ENCODE results near the gene TICAM2.

Gene TICAM2

GRCh38 chr5:115568668-115569067 is 33.6 kb downstream of the TICAM2 start:
- no peak for DNase-seq (ENCODE audit: low spot score)

- no peak for DNase-seq (ENCODE audit: low spot score)
Observed at GRCh38 chr5:115565233-115565632, 37.0 kb downstream of the TICAM2 start.

- DNase-seq (ENCODE audit: low spot score), result no peak
Observed at GRCh38 chr5:115561176-115561575, 41.1 kb downstream of the TICAM2 start.

- no peak for DNase-seq (ENCODE audit: low spot score)
Observed at GRCh38 chr5:115559524-115559923, 42.8 kb downstream of the TICAM2 start.

GRCh38 chr5:115558388-115558956 is 43.8 kb downstream of the TICAM2 start:
- no peak for DNase-seq (ENCODE audit: low spot score)

GRCh38 chr5:115557667-115558387 is 44.5 kb downstream of the TICAM2 start:
- DNase-seq (ENCODE audit: low spot score), result no peak

- no peak for DNase-seq (ENCODE audit: low spot score)
Observed at GRCh38 chr5:115556276-115556675, 46.0 kb downstream of the TICAM2 start.

GRCh38 chr5:115555084-115555633 is 47.1 kb downstream of the TICAM2 start:
- no peak for DNase-seq (ENCODE audit: low spot score)

- DNase-seq (ENCODE audit: low spot score), result no peak
Observed at GRCh38 chr5:115553082-115553481, 49.2 kb downstream of the TICAM2 start.

GRCh38 chr5:115551415-115551814 is 50.9 kb downstream of the TICAM2 start:
- DNase-seq (ENCODE audit: low spot score), result no peak

GRCh38 chr5:115549154-115549553 is 53.1 kb downstream of the TICAM2 start:
- DNase-seq (ENCODE audit: low spot score), result no peak

GRCh38 chr5:115548683-115549082 is 53.6 kb downstream of the TICAM2 start:
- DNase-seq (ENCODE audit: low spot score), result no peak

GRCh38 chr5:115545351-115545882 is 56.9 kb downstream of the TICAM2 start:
- DNase-seq (ENCODE audit: low spot score), result no peak

- DNase-seq (ENCODE audit: low spot score), result peak; percentile 95
Observed at GRCh38 chr5:115544436-115545350, 57.6 kb downstream of the TICAM2 start, which contains the start of gene FEM1C. TSS of gene FEM1C (minus strand) at chr5:115544775. CDS start at chr5:115543493, 1,282 bp downstream.

- DNase-seq (ENCODE audit: low spot score), result no peak
Observed at GRCh38 chr5:115544043-115544435, 58.2 kb downstream of the TICAM2 start.

- peak; percentile 58 for DNase-seq (ENCODE audit: low spot score)
Observed at GRCh38 chr5:115543365-115544042, 58.8 kb downstream of the TICAM2 start.

GRCh38 chr5:115542651-115543364 is 59.5 kb downstream of the TICAM2 start:
- no peak for DNase-seq (ENCODE audit: low spot score)

- DNase-seq (ENCODE audit: low spot score), result no peak
Observed at GRCh38 chr5:115542086-115542485, 60.2 kb downstream of the TICAM2 start.

GRCh38 chr5:115541611-115542010 is 60.7 kb downstream of the TICAM2 start:
- DNase-seq (ENCODE audit: low spot score), result no peak

GRCh38 chr5:115535479-115536035 is 66.7 kb downstream of the TICAM2 start:
- no peak for DNase-seq (ENCODE audit: low spot score)

- no peak for DNase-seq (ENCODE audit: low spot score)
Observed at GRCh38 chr5:115532517-115532916, 69.8 kb downstream of the TICAM2 start.

Measured in cerebellar cortex (tissue), 1 donor.